HG03280 (cell line): ENCODE results near the gene EIF5.

Source experiments
- ATAC-seq: cut with Tn5 transposase; IDR thresholded peaks from one replicate; pipeline ENCODE4 v1.9.1; 2021; ENCODE audit warnings: mild to moderate bottlenecking, moderate library complexity; ENCODE audit not compliant: unreplicated experiment

EIF5 gene

DNA sequence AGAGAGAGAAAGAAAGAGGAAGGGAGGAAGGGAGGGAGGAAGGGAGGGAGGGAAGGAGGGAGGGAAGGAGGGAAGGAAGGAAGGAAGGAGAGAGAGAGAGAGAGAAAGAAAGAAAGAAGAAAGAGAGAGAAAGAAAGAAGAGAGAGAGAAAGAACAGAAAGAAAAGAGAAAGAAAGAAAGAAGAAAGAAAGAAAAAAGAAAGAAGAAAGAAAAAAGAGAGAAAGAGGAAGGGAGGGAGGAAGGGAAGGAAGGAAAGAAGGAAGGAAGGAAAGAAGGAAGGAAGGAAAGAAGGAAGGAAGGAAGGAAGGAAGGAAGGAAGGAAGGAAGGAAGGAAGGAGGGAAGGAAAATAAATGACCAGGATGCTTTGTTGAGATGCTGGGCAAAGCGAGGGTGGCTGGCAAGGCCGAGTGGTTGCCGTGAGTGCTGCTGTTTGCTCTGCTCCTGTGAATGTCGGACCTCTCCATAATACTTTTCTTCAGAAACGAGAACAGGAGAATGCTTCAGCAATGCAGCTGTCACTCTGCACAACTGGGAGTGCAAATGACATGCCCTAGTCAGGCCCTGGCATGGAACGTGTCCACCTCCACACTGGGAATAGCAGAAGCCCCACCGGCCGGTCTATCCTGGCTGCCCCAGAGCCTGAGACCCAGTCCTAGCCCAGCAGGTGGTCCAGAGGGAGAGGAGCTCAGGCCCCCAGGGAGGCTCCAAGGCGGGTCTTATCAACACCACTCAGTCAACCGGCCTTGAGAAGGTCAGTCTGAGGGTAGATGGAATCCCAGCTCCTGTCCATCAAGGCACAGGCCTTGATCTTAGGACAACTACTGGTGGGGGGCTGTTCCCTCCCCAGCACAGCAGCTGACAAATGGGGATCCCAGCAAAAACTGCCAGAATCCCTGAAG, 25.1 kb upstream of the EIF5 start:
- ATAC-seq: no peak

DNA sequence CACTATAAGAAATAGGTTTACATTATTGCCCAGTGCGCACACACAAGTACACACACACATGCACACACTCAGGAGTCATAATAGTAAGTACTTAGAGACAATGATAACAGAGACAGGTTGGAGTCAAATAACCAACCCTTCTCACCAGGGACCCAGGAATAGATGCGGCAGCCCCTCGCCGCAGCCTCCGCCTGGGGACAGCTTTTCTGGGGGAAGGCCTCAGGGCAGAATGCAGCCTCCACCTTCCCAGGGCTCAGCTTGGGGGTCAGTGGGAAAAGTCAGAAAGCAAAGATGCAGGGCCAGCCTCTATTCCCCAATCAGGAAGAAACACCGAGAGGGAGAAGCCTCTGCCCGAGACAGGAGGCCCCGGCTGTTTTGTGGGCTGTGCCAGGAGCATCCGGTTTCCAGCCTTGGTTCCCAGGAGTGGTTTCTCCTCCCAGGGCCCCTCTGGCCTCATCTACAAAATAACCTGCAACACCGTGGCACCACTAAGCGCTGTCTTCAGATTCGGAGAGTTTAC, 23.4 kb upstream of the EIF5 start:
- ATAC-seq: no peak

DNA sequence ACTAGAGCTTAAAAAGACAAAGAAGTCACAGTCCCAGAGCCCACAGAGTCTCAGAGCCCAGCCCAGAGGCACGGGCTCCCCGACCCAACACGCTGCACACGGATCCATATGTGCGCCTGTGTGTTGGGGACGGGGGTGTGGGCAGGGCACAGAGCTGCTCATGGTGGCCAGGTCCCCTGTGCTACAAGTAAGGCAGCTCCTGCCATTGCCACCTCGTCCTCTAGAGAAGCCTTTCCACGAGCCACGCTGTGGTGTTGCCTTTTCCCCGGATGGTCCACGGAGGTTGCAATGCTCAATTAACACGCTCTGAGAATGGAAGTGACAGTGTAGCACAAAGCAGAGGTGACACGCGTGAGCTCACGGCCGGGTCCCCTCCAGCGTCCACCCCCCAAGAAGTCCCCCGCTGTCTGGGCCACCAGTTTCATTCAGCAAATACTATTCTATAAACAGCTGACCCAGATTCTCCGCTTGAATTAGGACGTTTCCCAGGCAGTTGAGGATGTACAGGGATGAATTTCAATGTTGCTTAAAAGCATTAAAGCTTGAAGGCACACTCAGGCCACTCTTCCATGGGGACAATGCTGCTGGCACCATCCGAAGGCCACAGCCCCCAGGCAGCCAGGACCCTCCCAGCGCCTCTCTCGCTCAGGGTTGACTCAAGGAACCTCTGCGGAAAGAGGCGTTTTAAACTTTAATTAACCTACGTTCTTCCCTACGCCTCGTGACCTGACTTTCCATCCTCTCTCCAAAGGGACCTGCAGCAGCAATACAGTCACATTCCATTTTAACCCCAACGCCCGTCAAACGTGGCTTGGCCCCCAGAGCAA, 22.7 kb upstream of the EIF5 start:
- ATAC-seq: no peak

DNA sequence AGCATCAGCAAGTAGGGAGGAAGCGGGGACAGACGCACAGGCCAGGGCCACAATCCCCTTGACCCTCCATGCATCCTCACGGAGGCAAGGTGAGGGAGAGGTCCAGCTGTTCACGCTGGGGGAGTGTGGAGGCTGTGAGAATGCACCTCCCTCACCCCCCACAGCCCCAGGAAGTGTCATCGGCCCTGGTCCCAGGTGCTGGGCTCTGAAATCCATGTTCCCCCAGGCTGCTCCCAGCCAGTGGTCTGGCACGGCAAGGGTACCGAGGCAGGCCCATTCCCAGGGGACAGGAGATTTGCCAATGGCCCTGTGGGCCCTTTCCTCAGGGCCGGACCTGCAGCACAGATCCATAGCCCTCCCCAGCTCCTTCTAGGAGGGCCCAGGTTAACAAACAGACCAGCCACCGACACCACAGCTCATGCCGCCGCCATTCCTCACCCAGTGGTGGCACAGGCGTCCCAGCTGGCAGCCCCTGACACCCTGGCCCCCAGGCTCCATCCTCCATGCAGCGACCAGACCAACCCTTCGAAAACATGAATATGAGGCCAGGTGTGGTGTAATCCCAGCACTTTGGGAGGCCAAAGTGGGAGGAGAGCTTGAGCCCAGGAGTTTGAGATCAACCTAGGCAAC, 21.9 kb upstream of the EIF5 start:
- ATAC-seq: no peak

DNA sequence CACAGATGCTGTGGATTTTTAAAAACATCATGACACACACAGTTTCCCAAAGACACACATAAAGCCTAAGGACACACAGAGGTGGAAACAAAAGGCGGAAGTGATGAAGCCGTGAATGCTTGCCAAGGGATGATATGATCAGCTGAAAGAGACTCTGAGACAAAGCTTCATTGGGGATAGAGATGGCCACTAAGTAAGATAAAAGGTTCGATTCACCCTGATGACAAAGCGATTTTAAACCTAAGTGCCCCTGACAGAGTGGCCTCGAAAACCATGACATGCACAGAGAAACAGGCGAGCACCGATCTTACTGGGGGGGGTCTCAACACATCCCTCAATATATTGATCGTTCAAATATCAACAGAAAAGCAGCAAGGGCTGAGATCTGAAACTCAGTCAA, 20.3 kb upstream of the EIF5 start:
- ATAC-seq: no peak

DNA sequence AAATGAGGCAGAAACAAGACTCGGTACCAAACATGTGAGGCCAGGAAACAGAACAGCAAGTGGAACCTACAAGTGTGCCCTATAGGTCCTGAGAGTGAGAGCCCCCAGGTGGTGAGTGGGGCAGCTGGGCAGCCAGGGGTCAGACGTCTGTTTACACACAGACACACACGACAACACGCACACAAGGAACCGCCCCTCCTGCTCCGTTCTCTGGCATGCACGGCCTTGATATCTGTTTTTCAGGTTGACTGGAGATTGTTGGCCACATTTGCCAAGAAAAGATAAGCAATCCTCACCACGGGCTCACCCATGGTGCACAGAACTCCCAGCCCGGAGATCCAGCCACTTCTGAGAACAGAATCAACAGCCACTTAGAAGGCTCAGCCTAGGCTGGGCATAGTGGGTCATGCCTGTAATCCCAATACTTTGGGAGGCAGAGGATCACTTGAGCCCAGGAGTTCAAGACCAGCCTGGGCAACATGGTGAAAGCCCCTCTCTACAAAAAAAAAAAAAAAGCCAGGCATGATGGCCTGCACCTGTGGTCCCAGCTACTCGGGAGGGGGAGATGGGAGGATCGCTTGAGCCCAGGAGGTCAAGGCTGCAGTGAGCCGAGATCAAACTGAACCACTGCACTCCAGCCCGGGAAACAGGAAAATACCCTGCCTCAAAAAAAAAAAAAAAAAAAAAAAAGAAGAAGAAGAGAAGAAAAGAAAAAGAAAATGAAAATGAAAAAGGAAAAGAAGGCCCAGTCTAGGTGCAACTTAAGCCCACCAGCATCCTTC, 19.4 kb upstream of the EIF5 start:
- no peak for ATAC-seq

DNA sequence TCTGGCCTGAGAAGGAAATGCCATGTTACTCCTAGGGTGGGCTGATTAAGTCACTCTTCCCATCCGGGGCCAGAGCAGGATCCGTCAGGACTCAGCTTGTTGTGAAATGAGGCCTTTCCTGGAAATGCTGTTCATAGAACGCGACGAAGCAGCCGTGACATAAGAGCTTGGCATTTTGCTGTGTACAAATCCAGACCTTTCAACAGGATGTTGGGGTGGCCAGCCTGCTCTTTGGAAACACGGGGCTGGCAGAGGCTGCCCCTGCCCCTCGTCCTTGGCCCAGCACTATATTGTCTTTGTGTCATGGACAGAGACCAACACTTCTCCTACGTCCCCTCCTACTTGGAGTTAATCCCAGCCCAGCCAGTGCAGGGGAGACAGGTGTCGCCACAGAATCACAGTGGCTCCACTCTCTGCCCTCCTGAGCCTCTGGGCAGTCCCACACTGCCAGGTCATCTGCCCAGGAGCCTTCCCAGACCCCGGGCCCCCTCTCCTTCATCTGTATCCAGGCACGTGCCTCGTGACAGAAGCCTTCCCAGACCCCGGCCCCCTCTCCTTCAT, 18.6 kb upstream of the EIF5 start:
- ATAC-seq: no peak

DNA sequence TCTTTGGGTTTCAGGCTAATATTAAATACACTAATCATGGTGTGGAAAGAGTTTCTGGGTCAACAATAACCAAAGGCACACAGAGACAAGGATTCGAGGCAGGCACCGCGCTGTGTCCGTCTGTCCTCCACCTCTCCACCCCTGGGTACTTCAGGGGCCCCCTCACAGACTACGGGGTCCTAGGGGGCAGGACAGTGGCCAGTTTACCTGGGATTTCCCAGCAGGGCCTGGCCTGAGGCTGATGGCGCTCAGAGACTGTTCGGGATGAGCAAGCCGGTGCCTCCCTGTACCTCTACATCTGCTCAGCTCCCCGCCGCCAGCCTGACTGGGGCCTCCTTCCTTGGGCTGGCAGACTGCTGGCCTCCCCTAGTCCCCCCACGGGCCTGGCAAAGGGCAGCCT, 18.1 kb upstream of the EIF5 start:
- no peak for ATAC-seq

DNA sequence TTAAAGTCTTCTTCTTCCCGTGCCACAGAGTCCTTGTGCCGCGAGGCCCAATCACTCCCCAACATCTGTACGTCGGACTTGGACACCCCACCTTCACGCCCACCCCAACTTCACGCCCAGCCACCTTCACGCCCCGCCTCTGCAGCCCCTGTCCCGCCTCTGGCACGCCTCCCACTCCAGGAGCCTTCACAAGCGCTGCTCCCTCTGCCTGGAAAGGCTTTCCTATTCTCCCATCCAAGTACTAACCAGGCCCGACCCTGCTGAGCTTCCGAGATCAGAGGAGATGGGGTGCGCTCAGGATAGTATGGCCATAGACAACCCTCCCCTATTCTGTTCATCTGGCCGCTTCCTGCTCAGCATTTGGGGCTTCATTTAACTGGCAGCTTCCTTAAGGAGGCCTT, 17.3 kb upstream of the EIF5 start:
- ATAC-seq: no peak

DNA sequence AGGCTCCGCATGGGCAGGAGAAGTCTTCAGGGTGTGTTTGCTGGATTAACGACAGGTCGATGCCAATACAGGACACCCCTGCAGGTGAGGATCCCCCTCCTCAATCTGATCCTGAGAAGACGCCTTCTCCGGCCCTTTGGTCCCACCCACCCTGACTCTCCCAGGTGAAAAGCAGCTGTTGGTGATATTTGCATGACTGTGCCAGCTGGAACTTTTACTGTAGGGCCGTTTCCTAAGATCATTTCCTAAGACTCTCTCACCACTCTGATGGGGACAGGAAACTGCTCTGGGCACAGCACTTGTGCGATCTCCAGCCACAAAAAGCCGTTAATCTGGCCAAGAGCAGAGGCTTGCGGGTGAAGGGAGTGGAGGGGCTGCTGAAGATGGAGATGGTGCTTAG, 16.8 kb upstream of the EIF5 start:
- no peak for ATAC-seq

DNA sequence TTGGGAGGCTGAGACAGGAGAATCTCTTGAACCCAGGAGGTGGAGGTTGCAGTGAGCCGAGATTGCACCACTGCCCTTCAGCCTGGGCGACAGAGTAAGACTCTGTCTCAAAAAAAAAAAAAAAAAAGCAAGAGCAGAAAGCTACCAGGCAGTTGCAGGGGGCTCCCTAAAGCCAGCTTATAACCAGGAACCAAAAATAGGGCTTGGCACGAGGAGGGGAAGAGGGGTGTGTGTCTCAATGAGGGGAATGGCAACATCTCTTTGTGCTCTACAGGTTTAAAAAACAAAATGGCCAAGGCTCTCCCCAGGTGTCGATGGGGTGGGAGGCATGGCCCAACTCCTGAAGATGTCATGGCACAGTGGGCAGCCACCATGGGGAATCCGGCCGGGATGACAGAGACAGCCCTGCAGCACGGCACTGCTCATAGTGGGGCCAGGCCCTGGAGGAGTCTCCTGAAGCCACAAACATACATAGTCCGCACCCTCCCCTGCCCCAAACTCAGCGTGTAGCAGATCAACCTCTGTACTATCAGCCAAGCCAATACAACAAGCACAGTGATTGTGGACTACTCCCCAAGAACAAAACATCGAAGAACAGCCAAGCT, 16.0 kb upstream of the EIF5 start:
- ATAC-seq: no peak

DNA sequence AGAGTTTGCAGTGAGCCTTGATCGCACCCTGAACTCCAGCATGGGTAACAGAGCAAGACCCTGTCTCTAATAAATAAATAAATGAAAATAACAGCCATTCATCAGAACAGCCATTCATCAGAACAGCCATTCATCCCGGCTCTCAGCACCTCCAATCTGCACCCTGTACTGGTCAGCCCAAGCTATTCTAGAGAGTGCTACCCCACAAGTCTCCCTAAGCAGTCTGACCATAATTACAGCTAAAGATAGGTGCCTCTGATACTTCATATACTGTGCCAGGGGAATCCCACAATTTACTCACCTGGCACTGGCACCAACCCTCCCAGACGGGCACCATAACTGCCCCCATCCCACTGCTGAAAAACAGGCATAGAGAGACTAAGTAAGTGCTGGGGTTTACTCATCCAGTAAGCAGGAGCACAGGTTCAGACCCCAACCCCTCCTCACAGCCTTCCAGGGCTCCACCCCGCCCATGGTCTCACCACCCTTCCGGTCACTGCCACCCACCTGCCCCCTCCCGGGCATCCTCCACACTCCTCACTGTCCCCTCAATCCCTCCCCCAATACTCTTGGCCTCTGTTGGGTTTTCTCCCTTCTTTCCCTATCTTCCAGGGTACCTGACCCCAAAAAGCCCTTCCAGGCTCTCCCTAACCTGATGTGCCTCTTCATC, 15.2 kb upstream of the EIF5 start:
- ATAC-seq: peak; percentile 31

DNA sequence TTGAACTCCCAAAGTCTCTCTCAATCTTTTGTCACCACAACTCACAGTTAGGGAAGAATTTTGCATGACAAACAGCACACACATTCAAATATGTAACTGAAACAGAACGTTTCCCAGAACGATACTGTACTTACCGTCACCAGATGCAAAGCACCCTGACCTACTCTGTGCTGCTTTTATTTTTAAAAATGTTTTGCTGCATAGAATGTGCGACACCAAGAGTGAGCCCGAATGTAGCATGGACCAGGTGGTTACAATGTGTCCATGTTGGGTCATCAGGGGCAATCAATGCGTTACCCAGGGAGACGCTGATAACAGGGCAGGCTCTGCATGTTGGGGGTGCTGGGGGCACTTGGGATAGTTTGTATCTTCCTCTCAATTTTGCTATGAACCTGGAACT, 14.6 kb upstream of the EIF5 start:
- ATAC-seq: peak; percentile 80

DNA sequence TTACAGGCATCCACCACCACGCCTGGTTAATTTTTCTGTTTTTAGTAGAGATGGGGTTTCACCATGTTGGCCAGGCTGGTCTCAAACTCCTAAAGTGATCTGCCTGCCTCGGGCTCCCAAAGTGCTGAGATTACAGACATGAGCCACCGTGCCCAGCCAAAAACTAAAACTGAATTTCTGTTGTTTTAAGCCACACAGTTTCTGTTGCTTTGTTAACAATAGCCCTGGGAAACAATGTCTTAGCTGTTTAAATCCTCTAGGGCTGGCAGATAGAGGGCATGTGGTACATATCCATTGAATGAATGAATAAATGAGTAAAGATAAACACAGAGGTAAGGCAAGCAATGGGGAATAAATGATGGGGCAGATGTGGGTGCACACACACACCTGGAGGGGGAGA, 8.0 kb upstream of the EIF5 start:
- ATAC-seq: no peak

DNA sequence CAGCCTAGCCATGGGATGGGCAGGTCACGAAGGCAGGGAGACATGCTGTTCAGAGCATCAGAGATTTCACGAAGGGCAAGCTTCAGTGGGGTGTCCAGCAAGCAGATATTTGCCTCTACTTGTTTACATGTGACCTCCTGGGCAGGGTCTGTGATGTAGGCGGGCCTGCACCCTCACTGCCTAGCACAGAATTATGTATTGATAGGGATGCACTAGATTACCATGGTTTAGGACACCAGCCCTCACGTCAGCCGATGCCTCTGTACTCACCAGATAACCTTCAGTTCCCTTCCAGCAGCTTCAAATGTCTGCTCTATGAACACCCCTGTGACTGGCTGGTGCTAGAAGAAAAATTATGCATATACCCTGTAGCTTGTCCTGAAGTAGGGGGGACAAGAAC, 5.1 kb upstream of the EIF5 start:
- no peak for ATAC-seq

DNA sequence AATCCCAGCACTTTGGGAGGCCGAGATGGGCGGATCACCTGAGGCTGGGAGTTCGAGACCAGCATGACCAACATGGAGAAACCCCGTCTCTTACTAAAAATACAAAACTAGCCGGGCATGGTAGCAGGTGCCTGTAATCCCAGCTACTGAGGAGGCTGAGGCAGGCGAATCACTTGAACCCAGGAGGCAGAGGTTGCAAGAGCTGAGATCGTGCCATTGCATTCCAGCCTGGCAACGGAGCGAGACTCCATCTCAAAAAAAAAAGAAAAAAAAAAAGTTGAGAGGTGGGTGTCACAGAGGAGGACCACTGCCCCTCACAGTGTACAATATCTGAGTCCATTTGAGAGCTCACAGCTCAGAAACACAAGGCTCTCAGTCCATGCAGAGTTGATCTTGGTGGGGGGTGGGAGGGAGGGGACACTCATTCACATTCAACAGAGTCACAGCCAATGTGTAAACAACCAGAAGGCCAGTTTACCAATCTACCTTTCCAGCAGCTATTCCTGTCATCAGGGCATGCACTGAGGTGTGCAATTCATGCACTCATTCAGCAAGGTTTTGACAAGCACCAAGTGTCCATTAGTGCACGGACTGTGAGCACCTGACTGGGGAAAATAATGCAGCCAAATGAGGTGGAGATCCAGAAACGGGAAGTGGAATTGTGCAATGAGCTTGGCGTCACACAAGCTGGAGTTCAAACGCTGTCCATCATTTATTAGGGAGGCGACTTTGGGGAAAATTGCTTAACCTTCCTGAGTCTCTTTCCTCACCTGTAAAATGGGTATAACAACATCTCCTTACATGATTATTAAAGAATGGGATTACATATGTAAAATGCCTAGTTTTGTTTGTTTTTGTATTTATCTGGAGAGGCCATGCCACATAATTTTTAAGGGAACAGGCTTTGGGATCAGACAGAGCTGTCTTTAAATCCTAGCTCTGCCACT, 4.4 kb upstream of the EIF5 start:
- ATAC-seq: no peak

DNA sequence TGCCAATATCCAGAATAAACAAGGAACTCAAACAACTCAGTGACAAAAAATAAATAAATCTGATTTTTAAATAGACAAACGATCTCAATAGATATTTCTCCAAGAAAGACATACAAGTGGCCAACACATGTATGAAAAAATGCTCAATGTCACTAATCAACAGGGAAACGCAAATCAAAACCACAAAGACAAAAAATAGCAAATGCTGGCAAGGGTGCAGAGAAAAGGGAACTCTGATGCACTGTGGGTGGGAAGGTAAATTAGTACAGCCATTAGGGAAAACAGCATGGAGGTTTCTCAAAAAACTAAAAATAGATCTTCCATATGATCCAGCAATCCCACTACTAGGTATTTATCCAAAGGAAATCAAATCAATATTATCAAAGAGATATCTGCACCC, 3.5 kb upstream of the EIF5 start:
- ATAC-seq: no peak
